MV-4-11 (cell line): ENCODE results near the gene KIFC1.
"Not testable (repeated sequence)": the region's sequence is repeated elsewhere in the genome, so short reads cannot be mapped to it uniquely, and the experiment has no call there.

Source experiments
- DNase-seq: peaks from one replicate; lab custom pipeline; 2025; lab: John Stamatoyannopoulos, UW

KIFC1 gene, protein sequence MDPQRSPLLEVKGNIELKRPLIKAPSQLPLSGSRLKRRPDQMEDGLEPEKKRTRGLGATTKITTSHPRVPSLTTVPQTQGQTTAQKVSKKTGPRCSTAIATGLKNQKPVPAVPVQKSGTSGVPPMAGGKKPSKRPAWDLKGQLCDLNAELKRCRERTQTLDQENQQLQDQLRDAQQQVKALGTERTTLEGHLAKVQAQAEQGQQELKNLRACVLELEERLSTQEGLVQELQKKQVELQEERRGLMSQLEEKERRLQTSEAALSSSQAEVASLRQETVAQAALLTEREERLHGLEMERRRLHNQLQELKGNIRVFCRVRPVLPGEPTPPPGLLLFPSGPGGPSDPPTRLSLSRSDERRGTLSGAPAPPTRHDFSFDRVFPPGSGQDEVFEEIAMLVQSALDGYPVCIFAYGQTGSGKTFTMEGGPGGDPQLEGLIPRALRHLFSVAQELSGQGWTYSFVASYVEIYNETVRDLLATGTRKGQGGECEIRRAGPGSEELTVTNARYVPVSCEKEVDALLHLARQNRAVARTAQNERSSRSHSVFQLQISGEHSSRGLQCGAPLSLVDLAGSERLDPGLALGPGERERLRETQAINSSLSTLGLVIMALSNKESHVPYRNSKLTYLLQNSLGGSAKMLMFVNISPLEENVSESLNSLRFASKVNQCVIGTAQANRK

GRCh38 chr6:33391278-33391921 is at the start of gene KIFC1:
Gene KIFC1, plus strand, starts transcription at chr6:33391823. Its CDS starts 163 bp downstream, at chr6:33391986.
- peak; percentile 100 for DNase-seq

- not testable (repeated sequence) for DNase-seq
Measured at GRCh38 chr6:33343606-33343952, 48.0 kb upstream of the KIFC1 start.

DNA sequence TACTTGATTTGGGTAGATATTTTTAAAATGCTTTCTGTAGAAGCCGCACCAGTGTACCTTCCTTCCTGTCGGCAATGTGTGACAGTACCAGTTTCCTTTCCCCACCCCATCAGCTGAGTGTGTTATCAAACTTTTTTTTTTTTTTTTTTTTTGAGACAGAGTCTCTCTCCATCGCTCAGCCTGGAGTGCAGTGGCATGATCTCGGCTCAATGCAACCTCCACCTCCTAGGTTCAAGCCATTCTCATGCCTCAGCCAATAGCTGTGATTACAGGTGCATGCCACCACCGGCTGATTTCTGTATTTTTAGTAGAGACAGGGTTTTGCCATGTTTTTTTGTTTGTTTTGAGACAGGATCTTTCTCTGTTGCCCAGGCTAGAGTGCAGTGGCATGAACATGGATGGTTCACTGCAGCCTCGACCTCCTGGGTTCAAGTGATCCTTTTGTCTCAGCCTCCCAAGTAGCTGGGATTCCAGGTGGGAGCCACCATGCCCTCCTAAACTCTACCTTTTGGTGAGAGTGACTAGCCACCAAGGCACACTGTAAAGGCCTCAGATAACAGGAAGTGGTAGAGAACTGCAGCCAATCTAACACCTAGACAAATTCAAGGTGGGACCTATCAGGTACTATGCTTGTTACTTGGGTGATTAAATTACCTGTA is 47.5 kb upstream of the KIFC1 start:
- no peak for DNase-seq

DNA sequence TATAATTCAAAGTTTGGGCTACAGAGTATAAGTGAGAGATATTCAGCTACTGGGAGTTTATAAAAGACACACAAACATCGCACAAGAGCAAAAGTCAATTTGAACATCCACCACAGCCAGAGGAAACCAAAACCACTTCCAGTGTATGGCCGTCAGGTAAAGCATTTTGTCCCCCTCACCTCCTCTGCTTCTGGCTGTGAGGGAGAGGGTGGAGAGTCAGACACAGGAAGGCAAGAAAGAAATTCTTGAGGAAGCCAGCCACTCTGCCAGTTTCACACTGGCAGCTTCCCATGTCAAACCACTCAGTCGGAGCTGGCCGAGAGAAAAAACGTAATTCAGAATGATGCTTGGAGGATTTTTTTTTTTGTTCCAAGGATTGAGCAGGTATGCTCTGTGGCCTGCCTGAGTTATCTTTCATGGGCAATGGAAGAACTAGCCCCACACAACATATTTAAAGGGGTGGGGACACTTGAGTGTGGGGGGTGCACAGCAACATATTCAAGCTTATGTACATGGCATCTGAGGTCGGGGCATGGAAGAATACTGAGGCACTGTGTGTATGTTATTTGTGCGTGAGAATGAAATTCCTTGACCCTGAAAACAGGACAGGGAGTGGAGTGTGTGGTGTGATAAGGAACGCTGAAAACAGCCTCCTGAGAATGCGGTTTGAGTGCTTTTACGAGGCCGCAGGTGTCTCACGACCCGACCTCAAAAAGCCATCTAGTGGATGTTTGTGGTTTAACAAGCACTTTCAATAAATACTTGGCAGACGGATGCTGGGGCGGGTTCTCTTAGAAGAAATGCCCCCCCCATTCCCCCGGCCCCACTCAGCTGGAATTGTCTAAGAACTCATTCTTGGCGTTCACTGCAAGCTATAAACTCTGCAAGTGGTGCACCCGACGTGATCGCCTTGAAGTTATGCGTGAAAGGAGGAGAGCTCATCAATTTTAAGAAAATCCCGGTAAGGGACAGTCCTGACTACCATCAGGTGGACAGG is 46.6 kb upstream of the KIFC1 start:
- peak; percentile 35 for DNase-seq

GRCh38 chr6:33346972-33347371 is 44.7 kb upstream of the KIFC1 start:
- not testable (repeated sequence) for DNase-seq

GRCh38 chr6:33347816-33348215 is 43.8 kb upstream of the KIFC1 start:
- DNase-seq = no peak

DNA sequence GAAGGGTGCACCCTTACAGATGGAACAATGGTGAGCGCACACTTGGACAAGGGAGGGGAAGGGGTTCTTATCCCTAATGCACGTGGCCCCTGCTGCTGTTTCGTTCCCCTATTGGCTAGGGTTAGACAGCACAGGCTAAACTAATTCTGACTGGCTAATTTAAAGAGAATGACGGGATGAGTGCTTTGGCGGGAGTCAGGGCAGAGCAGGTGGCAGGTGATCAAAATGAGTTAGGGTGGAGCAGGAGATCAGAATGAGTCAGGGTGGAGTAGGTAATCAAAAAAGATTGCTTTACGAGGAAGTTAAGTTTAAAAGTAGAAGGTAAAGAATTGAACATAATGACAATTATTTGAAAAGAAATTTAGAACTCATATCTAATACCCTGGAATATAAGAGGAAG is 35.8 kb upstream of the KIFC1 start:
- DNase-seq = not testable (repeated sequence)

- DNase-seq = no peak
Measured at GRCh38 chr6:33356295-33356694, 35.3 kb upstream of the KIFC1 start.

- not testable (repeated sequence) for DNase-seq
Measured at GRCh38 chr6:33357160-33357871, 34.3 kb upstream of the KIFC1 start.

DNA sequence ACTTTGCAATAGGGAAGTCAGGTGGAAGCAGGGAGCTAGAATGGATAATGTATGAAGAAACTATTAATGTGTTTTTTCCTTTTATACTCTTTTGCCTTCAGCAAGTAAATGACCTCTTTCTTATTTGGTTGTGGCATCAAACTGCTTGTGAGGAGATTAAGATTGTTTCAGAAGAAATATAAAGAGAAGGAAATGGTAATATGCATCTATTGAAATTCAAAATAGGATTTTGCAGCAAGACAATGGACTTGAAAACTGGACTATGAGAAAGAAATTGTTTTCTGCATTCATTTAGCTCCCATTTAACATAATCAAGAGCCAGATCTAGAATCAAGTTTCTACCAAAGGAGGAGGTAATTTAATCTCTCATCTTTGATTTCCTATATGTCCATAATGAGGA is 32.3 kb upstream of the KIFC1 start:
- DNase-seq = no peak

DNA sequence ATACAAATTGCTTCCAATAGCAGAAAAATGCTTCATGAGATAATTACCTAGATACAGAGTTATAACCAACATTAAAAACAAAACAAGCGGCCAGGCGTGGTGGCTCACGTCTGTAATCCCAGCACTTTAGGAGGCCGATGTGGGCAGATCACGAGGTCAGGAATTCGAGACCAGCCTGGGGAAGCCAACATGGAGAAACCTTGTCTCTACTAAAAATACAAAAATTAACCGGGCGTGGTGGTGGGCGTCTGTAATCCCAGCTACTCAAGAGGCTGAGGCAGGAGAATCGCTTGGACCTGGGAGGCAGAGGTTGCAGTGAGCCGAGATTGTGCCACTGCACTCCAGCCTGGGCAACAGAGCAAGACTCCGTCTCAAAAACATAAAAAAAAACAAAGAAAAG is 28.1 kb upstream of the KIFC1 start:
- DNase-seq = not testable (repeated sequence)

DNA sequence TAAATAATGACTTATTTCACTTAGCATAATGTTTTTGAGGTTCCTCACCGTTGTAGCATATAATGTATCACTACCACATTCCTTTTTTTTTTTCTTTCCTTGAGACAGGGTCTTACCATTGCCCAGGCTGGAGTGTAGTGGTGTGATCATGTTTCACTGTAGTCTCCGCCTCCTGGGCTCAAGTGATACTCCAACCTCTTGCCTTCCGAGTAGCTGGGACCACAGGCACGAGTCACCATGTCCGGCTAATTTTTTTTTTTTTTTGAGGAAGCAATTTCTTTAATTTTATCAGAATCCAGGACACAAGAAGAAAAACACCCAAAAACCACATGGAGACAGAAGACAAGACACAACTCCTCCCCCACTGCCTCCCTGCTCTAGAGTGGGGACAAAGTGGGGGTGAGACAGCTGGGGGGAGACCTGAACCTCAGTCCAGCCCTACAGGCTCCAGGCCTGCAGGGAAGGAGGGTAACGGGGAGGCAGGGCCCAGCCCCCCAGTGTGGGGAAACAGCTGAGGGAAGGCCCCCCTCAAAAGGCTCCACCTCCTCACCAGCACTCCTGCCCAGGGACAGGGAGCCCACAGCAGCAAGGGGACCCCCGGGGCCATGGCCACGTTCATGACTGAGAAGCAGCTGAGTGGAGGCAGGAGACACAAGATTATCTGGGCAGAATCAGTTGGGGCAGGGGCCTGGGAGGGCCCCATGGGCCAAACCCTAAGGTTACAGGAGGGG is 27.0 kb upstream of the KIFC1 start:
- DNase-seq = peak; percentile 77

DNA sequence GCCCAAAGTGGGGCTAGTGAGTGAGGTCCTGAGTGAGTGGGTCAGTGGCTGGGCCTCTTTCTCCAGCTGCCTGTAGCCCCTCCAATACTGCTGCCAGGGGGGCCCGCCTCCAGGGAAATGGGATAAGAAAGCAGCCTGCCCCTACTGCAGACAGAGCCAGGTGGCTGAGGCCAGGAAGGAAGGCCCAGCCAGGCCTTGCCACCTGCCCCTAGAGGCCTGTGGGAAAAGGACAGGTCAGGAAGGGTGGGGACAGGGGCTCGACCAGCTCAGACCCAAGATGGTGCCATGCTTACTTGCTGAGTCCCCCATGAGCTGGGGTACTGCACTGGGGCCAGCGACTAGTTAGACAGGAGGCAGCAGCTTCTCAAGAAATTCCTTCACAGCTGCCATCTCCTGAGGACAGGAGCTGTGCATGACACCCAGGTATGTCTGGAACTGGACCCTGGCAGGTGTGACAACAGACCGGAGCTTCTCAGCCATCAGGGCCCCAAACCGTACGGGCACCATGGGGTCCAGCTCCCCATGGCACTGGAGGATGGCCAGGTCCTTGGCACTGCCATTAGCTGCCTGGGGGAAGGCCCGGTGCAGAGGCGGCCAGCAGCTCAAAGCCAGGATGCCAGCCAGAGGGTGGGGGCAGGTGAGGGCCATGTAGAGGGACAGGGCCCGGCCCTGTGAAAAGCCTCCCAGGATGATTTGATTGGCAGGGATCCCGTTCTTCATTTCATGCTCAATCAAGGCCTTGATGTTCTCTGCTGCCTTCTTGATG is 26.2 kb upstream of the KIFC1 start:
- not testable (repeated sequence) for DNase-seq

GRCh38 chr6:33367009-33367714 is 24.5 kb upstream of the KIFC1 start:
- no peak for DNase-seq

DNA sequence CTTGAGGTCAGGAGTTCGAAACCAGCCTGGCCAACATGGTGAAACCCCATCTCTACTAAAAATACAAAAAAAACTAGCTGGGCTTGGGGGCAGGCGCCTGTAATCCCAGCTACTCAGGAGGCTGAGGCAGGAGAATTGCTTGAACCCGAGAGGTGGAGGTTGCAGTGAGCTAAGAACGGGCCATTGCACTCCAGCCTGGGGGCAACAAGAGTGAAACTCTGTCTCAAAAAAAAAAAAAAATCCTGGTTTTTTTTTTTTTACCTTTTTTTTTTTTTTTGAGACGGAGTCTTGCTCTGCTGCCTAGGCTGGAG is 24.0 kb upstream of the KIFC1 start:
- not testable (repeated sequence) for DNase-seq

DNA sequence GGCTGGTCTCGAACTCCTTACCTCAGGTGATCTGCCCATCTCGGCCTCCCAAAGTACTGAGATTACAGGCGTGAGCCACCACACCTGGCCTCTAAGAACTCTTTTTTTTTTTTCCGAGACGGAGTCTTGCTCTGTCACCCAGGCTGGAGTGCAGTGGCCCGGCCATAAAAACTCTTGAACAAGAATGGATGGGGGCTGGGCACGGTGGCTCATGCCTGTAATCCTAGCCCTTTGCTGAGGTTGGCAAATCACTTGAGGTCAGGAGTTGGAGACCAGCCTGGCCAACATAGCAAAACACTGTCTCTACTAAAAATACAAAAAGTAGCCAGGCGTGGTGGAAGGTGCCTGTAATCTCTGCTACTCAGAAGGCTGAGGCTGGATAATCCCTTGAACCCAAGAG is 19.7 kb upstream of the KIFC1 start:
- DNase-seq = not testable (repeated sequence)

DNA sequence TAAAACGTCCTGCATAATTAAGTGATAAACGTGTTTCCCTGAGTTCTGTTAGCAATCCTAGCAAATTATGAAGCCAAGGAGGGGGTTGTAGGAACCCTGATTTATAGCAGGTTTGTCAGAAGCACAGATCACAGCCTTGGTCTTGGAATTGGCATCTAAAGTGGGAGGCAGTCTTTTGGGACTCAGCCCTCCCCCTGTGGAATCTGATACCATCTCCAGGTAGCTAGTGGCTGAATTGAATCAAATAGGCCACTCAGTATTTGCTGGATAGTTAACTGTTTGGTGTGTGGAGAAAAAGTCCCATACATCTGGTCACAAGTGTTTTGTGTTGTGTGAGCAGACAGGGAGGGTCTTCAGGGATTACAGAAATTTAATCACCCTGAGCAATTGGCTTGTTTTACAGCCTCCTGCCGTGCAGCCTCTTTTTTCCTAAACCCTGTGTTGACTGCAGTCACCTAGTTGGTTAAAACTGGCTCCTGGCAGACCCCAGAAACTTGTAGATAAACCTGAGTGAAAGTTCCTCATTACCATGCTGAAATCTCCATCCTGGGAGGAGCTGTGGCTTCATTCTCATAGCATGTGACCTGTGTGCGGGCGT is 19.0 kb upstream of the KIFC1 start:
- no peak for DNase-seq
